ENCODE data around the gene CCDC17. TPM values are rescaled to one million over a fixed set of nuclear protein-coding genes. Genes with fewer than 3 reads are reported as not detected.

Gene CCDC17
- total RNA-seq, 1 experiment from 2014 or later = 1.9 TPM

GRCh38 chr1:45629035-45629434 lies 5.2 kb upstream of the CCDC17 start:
- Histone ChIP-seq H2BK20ac (ENCODE audit: low read depth, low read length, poor library complexity, severe bottlenecking) (no peak overlapping the region), H3K79me2 (ENCODE audit: insufficient read depth, low read length) (no peaks in the 10 kb centered on the region), H3K4ac (ENCODE audit: low read depth, low read length) (no peak overlapping the region), H3K56ac (ENCODE audit: insufficient read length, low read depth, low read length) (no peak overlapping the region), H3T11ph (ENCODE audit: low read length) (no peak overlapping the region), H3K27me3 (ENCODE audit: insufficient read depth, low read length) (no peaks in the 10 kb centered on the region), H2AFZ (ENCODE audit: low read length) (no peak overlapping the region), H3K18ac (ENCODE audit: insufficient read length, low read depth, low read length) (no peak overlapping the region), H2BK15ac (ENCODE audit: low read depth, low read length) (no peak overlapping the region), H3K79me1 (ENCODE audit: insufficient read depth, low read depth, low read length, poor library complexity, severe bottlenecking) (no peaks in the 10 kb centered on the region), H3K4me2 (ENCODE audit: insufficient read depth, insufficient read length, low read length) (no peak overlapping the region), H3K27ac (ENCODE audit: insufficient read length, low read depth, low read length) (no peak overlapping the region), H3K23me2 (ENCODE audit: insufficient read length, low read depth, low read length, poor library complexity, severe bottlenecking) (no peaks in the 10 kb centered on the region), H3K9me3 (ENCODE audit: control insufficient read depth, low read depth, low read length) (no peaks in the 10 kb centered on the region), H2BK12ac (ENCODE audit: insufficient read length, low read depth, low read length) (no peak overlapping the region), H2BK5ac (ENCODE audit: insufficient read length, low read length) (no peak overlapping the region), H4K8ac (replicated peaks; ENCODE audit: insufficient read length, low read depth, low read length) (no peak overlapping the region), H4K5ac (ENCODE audit: insufficient read length, low read depth, low read length) (no peak overlapping the region), H4K20me1 (ENCODE audit: control insufficient read depth, insufficient read depth, insufficient read length) (no peaks in the 10 kb centered on the region), H3K14ac (ENCODE audit: insufficient read depth, low read length) (no peak overlapping the region), H4K91ac (ENCODE audit: insufficient read length, low read depth, low read length) (no peak overlapping the region), H2BK120ac (ENCODE audit: low read depth, low read length, poor library complexity, severe bottlenecking) (no peak overlapping the region), H3K9ac (ENCODE audit: extremely low read depth, insufficient read length, low read length) (no peak overlapping the region), H3K4me1 (ENCODE audit: insufficient read depth, low read length) (no peaks in the 10 kb centered on the region), H3K23ac (ENCODE audit: insufficient read length, low read depth, low read length) (no peak overlapping the region), H2AK5ac (ENCODE audit: insufficient read length, low read length) (no peak overlapping the region)
- H3K4me1 Mint-ChIP-seq = no peaks in the 10 kb centered on the region
- no peaks in the 10 kb centered on the region for H3K9me3 Mint-ChIP-seq
- no peaks in the 10 kb centered on the region for H3K27me3 Mint-ChIP-seq (ENCODE audit: low read depth)
- no peak for DNase-seq
- peaks cover 38 to 84% (median 73%) of the 10 kb centered on the region in 3 experiments; a peak in 6 of 7 replicates for H3K36me3 Mint-ChIP-seq (ENCODE audit: insufficient read depth in 1 of 3, low read depth in 3 of 3)
- TF ChIP-seq CTCF (conservative IDR thresholded peaks at IDR 0.05) = no peak
- no peak overlapping the region for H3K4me3 Mint-ChIP-seq
- no peak overlapping the region for H3K27ac Mint-ChIP-seq

All from H9 (cell line).